HCT116 (cell line): ENCODE data around the gene ARHGAP27. TPM values are rescaled to one million over a fixed set of nuclear protein-coding genes. Genes with fewer than 3 reads are reported as not detected.

Experiments
- ATAC-seq: fragments of 200-7000 bp; cut with Tn5 transposase; 2 replicates; pipeline ENCODE4 v1.9.1; 2020; ENCODE audit warnings: mild to moderate bottlenecking, moderate library complexity
- BruUV-seq: library from RNA; stranded (reverse); fragments of 400-500 nt; replicated peaks from 2 replicates; lab custom pipeline; 2021; lab: Mats Ljungman, UMichigan
- CTCF ChIA-PET: fragments of 300-600 bp; sonication (Branson Sonifier 250); formaldehyde crosslinking; loops from one replicate; lab custom pipeline; 2021; ENCODE audit warnings: antibody characterized with exemption; lab: Charles Lee
- POLR2A ChIA-PET: fragments of 300-600, 350-600 bp; sonication (Branson Sonifier 250); formaldehyde crosslinking; loops from one replicate; lab custom pipeline; 2021; ENCODE audit warnings: antibody characterized with exemption; lab: Charles Lee
- RAD21 ChIA-PET, 2 experiments: fragments of 300-600 bp; sonication (Branson Sonifier 250); formaldehyde crosslinking; loops; one replicate each; lab custom pipeline; 2023; ENCODE audit warnings: low total read pairs in 2 of 2; ENCODE audit not compliant: uncharacterized antibody in 2 of 2, unreplicated experiment in 2 of 2, low non-redundant PET in 1 of 2; lab: Charles Lee
- DNase-seq: peaks from one replicate; pipeline ENCODE4 v3.0.0-alpha.2; 2010; ENCODE audit warnings: low read depth, low spot score
- H2AFZ ChIP-seq: fragments of 200-600 bp; shearing (Covaris generic), sonication (generic); 2 replicates; pipeline ENCODE4 v1.6.1; 2017; ENCODE audit warnings: low read depth, mixed run types, mixed read lengths, antibody characterized with exemption, low read length; ENCODE audit not compliant: poor library complexity, severe bottlenecking
- H3K27ac ChIP-seq: 2 replicates; pipeline ENCODE4 v1.5.1; 2012; ENCODE audit warnings: low read depth, low read length
- H3K27me3 ChIP-seq: fragments of 200-600 bp; sonication (generic); 2 replicates; pipeline ENCODE4 v1.6.1; 2016; ENCODE audit warnings: mixed run types, low read length, mixed read lengths; ENCODE audit not compliant: insufficient read depth
- H3K36me3 ChIP-seq, 2 experiments: fragments of 200-500 bp in 1 of 2; fragments of 200-600 bp in 1 of 2; sonication (Bioruptor generic) in 1 of 2; sonication (generic) in 1 of 2; 2 replicates each; pipeline versions ENCODE4 v1.5.1 to v1.6.1; 2014 to 2016; ENCODE audit warnings: low read length in 2 of 2, inconsistent platforms in 1 of 2, mixed read lengths in 1 of 2, mixed run types in 1 of 2; ENCODE audit not compliant: insufficient read depth in 2 of 2, control insufficient read depth in 1 of 2
- H3K4me1 ChIP-seq, 2 experiments: fragments of 200-600 bp in 1 of 2; sonication (generic) in 1 of 2; 2 replicates each; pipeline versions ENCODE4 v1.5.1 to v1.6.1; 2012 to 2017; ENCODE audit warnings: low read length in 2 of 2, inconsistent platforms in 1 of 2, mild to moderate bottlenecking in 1 of 2, mixed read lengths in 1 of 2, mixed run types in 1 of 2, moderate library complexity in 1 of 2; ENCODE audit not compliant: insufficient read depth in 2 of 2, control insufficient read depth in 1 of 2
- H3K4me2 ChIP-seq: fragments of 200-600 bp; sonication (generic); 2 replicates; pipeline ENCODE4 v1.6.1; 2017; ENCODE audit warnings: mixed run types, low read length, mixed read lengths
- H3K4me3 ChIP-seq, 2 experiments: fragments of 200-600 bp in 1 of 2; sonication (generic) in 1 of 2; replicated peaks in 1 of 2; 2 replicates each; pipeline ENCODE4 v1.5.1; 2011 to 2016; ENCODE audit warnings: low read length in 2 of 2, control low read depth in 1 of 2, low read depth in 1 of 2, mild to moderate bottlenecking in 1 of 2, mixed read lengths in 1 of 2, mixed run types in 1 of 2
- H3K79me2 ChIP-seq: fragments of 200-600 bp; sonication (generic); 2 replicates; pipeline ENCODE4 v1.6.1; 2017; ENCODE audit warnings: mild to moderate bottlenecking, mixed run types, low read length, moderate library complexity, mixed read lengths; ENCODE audit not compliant: insufficient read depth
- H3K9ac ChIP-seq: fragments of 200-600 bp; sonication (generic); 2 replicates; pipeline ENCODE4 v1.6.1; 2016; ENCODE audit warnings: low read length, mixed read lengths
- H3K9me2 ChIP-seq: fragments of 200-600 bp; sonication (generic), shearing (Covaris generic); 2 replicates; pipeline ENCODE4 v1.6.1; 2017; ENCODE audit warnings: mixed run types, mild to moderate bottlenecking, moderate library complexity; ENCODE audit not compliant: insufficient read depth
- H3K9me3 ChIP-seq, 2 experiments: fragments of 200-500 bp in 1 of 2; fragments of 200-600 bp in 1 of 2; sonication (Bioruptor generic) in 1 of 2; sonication (generic) in 1 of 2; 2 replicates each; pipeline ENCODE4 v1.6.1; 2014 to 2017; ENCODE audit warnings: low read length in 2 of 2, mixed read lengths in 2 of 2, inconsistent platforms in 1 of 2, low read depth in 1 of 2, mild to moderate bottlenecking in 1 of 2, mixed run types in 1 of 2, moderate library complexity in 1 of 2; ENCODE audit not compliant: control insufficient read depth in 1 of 2, insufficient read depth in 1 of 2
- H4K20me1 ChIP-seq: fragments of 200-600 bp; sonication (generic), shearing (Covaris generic); 2 replicates; pipeline ENCODE4 v1.6.1; 2017; ENCODE audit warnings: mixed run types, mild to moderate bottlenecking, moderate library complexity; ENCODE audit not compliant: insufficient read depth
- EGR1 ChIP-seq: IDR thresholded peaks from 2 replicates; pipeline ENCODE4 v1.6.1; 2012; ENCODE audit warnings: low read depth
- ELF1 ChIP-seq: IDR thresholded peaks from 2 replicates; pipeline ENCODE4 v1.6.1; 2012; ENCODE audit warnings: low read depth, borderline replicate concordance
- EZH2 ChIP-seq: fragments of 200-600 bp; sonication (generic); IDR thresholded peaks from 2 replicates; pipeline ENCODE4 v1.6.1; 2017; ENCODE audit warnings: antibody characterized with exemption, mixed run types
- EZH2phosphoT487 ChIP-seq: fragments of 200-600 bp; IDR thresholded peaks from 2 replicates; pipeline ENCODE4 v1.6.1; 2018; ENCODE audit warnings: antibody characterized with exemption, borderline replicate concordance
- FOSL1 ChIP-seq: IDR thresholded peaks from 2 replicates; pipeline ENCODE4 v1.6.1; 2012; ENCODE audit warnings: low read depth
- SIN3A ChIP-seq: IDR thresholded peaks from 2 replicates; pipeline ENCODE4 v1.6.1; 2012; ENCODE audit warnings: low read depth
- SRF ChIP-seq: IDR thresholded peaks from 2 replicates; pipeline ENCODE4 v1.6.1; 2012; ENCODE audit warnings: low read depth
- intact Hi-C: fragments of 100-400 bp; cut with micrococcal nuclease; formaldehyde crosslinking; loops from 2 replicates; pipeline ENCODE4 v1.10.0; 2022
- total RNA-seq: library from RNA; stranded (reverse); gene quantifications from one replicate; pipeline ENCODE4 v1.2.1, GENCODE V29; 2021; ENCODE audit not compliant: unreplicated experiment
- TF ChIP-seq, protein P1 (sequence below): IDR thresholded peaks from 2 replicates; pipeline ENCODE4 v1.6.1; 2012
- TF ChIP-seq, protein P2 (sequence below), 3 experiments: fragments of 200-600 bp in 1 of 3; sonication (generic) in 1 of 3; IDR thresholded peaks in 2 of 3; conservative IDR thresholded peaks in 1 of 3; 2 replicates each; pipeline ENCODE4 v1.5.1; 2012 to 2017; ENCODE audit warnings: low read depth in 2 of 3, low read length in 2 of 3, antibody characterized with exemption in 1 of 3, borderline replicate concordance in 1 of 3, control low read depth in 1 of 3, mild to moderate bottlenecking in 1 of 3, mixed read lengths in 1 of 3, mixed run types in 1 of 3, moderate library complexity in 1 of 3; ENCODE audit not compliant: insufficient read depth in 1 of 3
- TF ChIP-seq, protein P3 (sequence below): IDR thresholded peaks from 2 replicates; pipeline ENCODE4 v1.6.1; 2011; ENCODE audit warnings: mild to moderate bottlenecking, low read length, moderate library complexity; ENCODE audit not compliant: insufficient replicate concordance; ENCODE audit errors: extremely low read depth
- TF ChIP-seq, protein P4 (sequence below): IDR thresholded peaks from 2 replicates; pipeline ENCODE4 v1.6.1; 2012; ENCODE audit warnings: low read depth

Gene ARHGAP27
- total RNA-seq, 1 experiment from 2014 or later, result 46.7 TPM

DNA sequence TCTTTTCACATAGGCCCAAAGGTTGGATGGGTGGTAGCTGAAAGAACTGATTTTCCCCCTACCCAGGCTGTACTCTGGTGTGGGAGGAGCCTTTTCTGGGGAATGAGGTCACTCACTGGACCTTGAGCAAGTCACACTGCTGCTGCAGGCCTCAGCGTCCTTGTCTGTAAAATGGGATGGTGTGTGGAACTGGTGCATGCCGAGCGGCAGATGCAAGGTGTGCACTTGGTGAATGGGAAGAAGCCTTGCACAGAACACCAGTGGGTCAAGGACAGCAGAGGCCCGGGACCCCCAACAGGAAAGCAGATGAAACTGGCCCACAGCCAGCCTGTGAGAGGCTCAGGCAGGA lies 38.1 kb downstream of the ARHGAP27 start:
- Histone ChIP-seq H3K27me3 (no peaks in the 10 kb centered on the region), H3K4me3 (no peak overlapping the region), H3K27ac (no peak overlapping the region), H3K9me3 (no peaks in the 10 kb centered on the region), H4K20me1 (no peaks in the 10 kb centered on the region), H2AFZ (no peak overlapping the region), H3K4me1 (peaks cover 0 to 16% of the 10 kb centered on the region in 2 experiments; a peak in 2 of 4 replicates), H3K79me2 (no peaks in the 10 kb centered on the region), H3K9me2 (no peaks in the 10 kb centered on the region), H3K4me2 (no peak overlapping the region), H3K36me3 (peaks cover 2 to 7% of the 10 kb centered on the region in 2 experiments; a peak in 2 of 4 replicates), H3K9ac (no peak overlapping the region)
- intact Hi-C loops, result no loop called here
- no TSS peak for BruUV-seq
- DNase-seq, result no peak
- TF ChIP-seq, protein P1, sequence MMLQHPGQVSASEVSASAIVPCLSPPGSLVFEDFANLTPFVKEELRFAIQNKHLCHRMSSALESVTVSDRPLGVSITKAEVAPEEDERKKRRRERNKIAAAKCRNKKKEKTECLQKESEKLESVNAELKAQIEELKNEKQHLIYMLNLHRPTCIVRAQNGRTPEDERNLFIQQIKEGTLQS, result no peak
- no peak for TF ChIP-seq EZH2
- TF ChIP-seq, protein P2, sequence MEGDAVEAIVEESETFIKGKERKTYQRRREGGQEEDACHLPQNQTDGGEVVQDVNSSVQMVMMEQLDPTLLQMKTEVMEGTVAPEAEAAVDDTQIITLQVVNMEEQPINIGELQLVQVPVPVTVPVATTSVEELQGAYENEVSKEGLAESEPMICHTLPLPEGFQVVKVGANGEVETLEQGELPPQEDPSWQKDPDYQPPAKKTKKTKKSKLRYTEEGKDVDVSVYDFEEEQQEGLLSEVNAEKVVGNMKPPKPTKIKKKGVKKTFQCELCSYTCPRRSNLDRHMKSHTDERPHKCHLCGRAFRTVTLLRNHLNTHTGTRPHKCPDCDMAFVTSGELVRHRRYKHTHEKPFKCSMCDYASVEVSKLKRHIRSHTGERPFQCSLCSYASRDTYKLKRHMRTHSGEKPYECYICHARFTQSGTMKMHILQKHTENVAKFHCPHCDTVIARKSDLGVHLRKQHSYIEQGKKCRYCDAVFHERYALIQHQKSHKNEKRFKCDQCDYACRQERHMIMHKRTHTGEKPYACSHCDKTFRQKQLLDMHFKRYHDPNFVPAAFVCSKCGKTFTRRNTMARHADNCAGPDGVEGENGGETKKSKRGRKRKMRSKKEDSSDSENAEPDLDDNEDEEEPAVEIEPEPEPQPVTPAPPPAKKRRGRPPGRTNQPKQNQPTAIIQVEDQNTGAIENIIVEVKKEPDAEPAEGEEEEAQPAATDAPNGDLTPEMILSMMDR (IDR thresholded peaks at IDR 0.05 in 2 of 3, conservative IDR thresholded peaks at IDR 0.05 in 1 of 3; ENCODE audit: borderline replicate concordance in 1 of 3, insufficient read depth in 1 of 3, low read depth in 2 of 3, low read length in 2 of 3), result no peak
- RAD21 ChIA-PET, result interaction anchor here in 1 of 2 experiments (0.8 kb wide), 1 partner anchor 31 kb away, joined by 3 read pairs; no protein-coding TSS in a partner anchor
- ATAC-seq, result no peak
- CTCF ChIA-PET, result interaction anchor here (0.9 to 9.5 kb wide), 3 partner anchors 9 to 124 kb away, joined by 4 to 58 read pairs (median 5); no protein-coding TSS in a partner anchor
- POLR2A ChIA-PET, result interaction anchor here (2.1 kb wide), 1 partner anchor 31 kb away, joined by 6 read pairs; no protein-coding TSS in a partner anchor

DNA sequence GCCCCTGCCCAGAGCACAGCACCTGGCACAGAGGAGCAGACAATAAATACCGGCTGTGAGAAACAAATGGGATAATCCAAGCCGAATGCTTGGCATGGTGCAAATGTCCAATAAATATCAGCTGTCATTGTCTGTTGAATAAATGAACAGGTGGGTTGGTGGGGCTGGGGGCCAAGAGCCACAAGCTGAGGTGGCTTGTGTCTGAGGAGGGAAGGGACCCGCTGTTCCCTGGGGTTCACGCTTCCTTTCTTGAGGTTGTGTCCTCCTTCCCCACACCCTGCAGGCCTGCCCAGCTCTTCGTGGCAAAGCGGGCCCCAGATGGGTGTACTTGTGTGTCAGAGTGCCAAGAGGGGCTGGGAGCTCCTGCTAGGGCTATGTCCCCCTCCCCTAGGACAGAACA lies 38.6 kb downstream of the ARHGAP27 start:
- no peak for ATAC-seq
- no peak overlapping the region for H3K9ac ChIP-seq
- peaks cover 2 to 7% of the 10 kb centered on the region in 2 experiments; a peak in 2 of 4 replicates for H3K36me3 ChIP-seq
- intact Hi-C loops, result no loop called here
- H3K4me1 ChIP-seq, result peaks cover 0 to 16% of the 10 kb centered on the region in 2 experiments; a peak in 2 of 4 replicates
- no peak overlapping the region for H3K4me3 ChIP-seq
- no peak for DNase-seq
- CTCF ChIA-PET, result interaction anchor here (0.9 to 9.5 kb wide), 4 partner anchors 8 to 124 kb away, joined by 4 to 58 read pairs (median 4); no protein-coding TSS in a partner anchor
- H2AFZ ChIP-seq, result no peak overlapping the region
- H3K79me2 ChIP-seq, result no peaks in the 10 kb centered on the region
- no peak overlapping the region for H3K27ac ChIP-seq
- no peaks in the 10 kb centered on the region for H3K9me2 ChIP-seq
- no peak overlapping the region for H3K4me2 ChIP-seq
- RAD21 ChIA-PET, result interaction anchor here in 1 of 2 experiments (0.8 kb wide), 1 partner anchor 31 kb away, joined by 3 read pairs; no protein-coding TSS in a partner anchor
- POLR2A ChIA-PET, result interaction anchor here (1.8 to 2.1 kb wide), 2 partner anchors 31 to 32 kb away, joined by 5 to 6 read pairs; no protein-coding TSS in a partner anchor
- no peaks in the 10 kb centered on the region for H3K27me3 ChIP-seq
- no TSS peak for BruUV-seq
- no peaks in the 10 kb centered on the region for H4K20me1 ChIP-seq
- H3K9me3 ChIP-seq, result no peaks in the 10 kb centered on the region
- TF ChIP-seq SIN3A (no peak), FOSL1 (no peak), EZH2 (no peak), EGR1 (no peak), EZH2phosphoT487 (no peak), SRF (no peak), ELF1 (no peak)
- TF ChIP-seq, protein P3, sequence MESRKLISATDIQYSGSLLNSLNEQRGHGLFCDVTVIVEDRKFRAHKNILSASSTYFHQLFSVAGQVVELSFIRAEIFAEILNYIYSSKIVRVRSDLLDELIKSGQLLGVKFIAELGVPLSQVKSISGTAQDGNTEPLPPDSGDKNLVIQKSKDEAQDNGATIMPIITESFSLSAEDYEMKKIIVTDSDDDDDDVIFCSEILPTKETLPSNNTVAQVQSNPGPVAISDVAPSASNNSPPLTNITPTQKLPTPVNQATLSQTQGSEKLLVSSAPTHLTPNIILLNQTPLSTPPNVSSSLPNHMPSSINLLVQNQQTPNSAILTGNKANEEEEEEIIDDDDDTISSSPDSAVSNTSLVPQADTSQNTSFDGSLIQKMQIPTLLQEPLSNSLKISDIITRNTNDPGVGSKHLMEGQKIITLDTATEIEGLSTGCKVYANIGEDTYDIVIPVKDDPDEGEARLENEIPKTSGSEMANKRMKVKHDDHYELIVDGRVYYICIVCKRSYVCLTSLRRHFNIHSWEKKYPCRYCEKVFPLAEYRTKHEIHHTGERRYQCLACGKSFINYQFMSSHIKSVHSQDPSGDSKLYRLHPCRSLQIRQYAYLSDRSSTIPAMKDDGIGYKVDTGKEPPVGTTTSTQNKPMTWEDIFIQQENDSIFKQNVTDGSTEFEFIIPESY, result no peak
- TF ChIP-seq, protein P4, sequence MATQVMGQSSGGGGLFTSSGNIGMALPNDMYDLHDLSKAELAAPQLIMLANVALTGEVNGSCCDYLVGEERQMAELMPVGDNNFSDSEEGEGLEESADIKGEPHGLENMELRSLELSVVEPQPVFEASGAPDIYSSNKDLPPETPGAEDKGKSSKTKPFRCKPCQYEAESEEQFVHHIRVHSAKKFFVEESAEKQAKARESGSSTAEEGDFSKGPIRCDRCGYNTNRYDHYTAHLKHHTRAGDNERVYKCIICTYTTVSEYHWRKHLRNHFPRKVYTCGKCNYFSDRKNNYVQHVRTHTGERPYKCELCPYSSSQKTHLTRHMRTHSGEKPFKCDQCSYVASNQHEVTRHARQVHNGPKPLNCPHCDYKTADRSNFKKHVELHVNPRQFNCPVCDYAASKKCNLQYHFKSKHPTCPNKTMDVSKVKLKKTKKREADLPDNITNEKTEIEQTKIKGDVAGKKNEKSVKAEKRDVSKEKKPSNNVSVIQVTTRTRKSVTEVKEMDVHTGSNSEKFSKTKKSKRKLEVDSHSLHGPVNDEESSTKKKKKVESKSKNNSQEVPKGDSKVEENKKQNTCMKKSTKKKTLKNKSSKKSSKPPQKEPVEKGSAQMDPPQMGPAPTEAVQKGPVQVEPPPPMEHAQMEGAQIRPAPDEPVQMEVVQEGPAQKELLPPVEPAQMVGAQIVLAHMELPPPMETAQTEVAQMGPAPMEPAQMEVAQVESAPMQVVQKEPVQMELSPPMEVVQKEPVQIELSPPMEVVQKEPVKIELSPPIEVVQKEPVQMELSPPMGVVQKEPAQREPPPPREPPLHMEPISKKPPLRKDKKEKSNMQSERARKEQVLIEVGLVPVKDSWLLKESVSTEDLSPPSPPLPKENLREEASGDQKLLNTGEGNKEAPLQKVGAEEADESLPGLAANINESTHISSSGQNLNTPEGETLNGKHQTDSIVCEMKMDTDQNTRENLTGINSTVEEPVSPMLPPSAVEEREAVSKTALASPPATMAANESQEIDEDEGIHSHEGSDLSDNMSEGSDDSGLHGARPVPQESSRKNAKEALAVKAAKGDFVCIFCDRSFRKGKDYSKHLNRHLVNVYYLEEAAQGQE, result no peak
